Liver (tissue), 3 donors: Measurements from ENCODE around the gene ERP27.

Experiments
- EGR1 ChIP-seq, 2 donors: IDR thresholded peaks; 2 replicates each; pipeline ENCODE4 v1.6.1; 2016 to 2018; ENCODE audit warnings: antibody characterized with exemption in 2 of 2, low read depth in 2 of 2
- FOXA1 ChIP-seq: IDR thresholded peaks from 2 replicates; pipeline ENCODE4 v1.6.1; 2016; ENCODE audit warnings: antibody characterized with exemption
- GABPA ChIP-seq, 2 donors: IDR thresholded peaks in 1 of 2; conservative IDR thresholded peaks in 1 of 2; 2 replicates each; pipeline ENCODE4 v1.6.1; 2016; ENCODE audit warnings: antibody characterized with exemption in 2 of 2, mild to moderate bottlenecking in 1 of 2, moderate library complexity in 1 of 2
- JUND ChIP-seq, 2 donors: IDR thresholded peaks; 2 replicates each; pipeline ENCODE4 v1.6.1; 2016; ENCODE audit warnings: antibody characterized with exemption in 2 of 2
- MAX ChIP-seq: IDR thresholded peaks from 2 replicates; pipeline ENCODE4 v1.6.1; 2016; ENCODE audit warnings: antibody characterized with exemption
- RAD21 ChIP-seq, 2 donors: IDR thresholded peaks; 2 replicates each; pipeline ENCODE4 v1.6.1; 2016; ENCODE audit warnings: antibody characterized with exemption in 2 of 2, mild to moderate bottlenecking in 2 of 2
- REST ChIP-seq: IDR thresholded peaks from 2 replicates; pipeline ENCODE4 v1.6.1; 2016; ENCODE audit warnings: antibody characterized with exemption, mild to moderate bottlenecking
- RXRA ChIP-seq, 2 donors: IDR thresholded peaks; 2 replicates each; pipeline ENCODE4 v1.6.1; 2017 to 2018; ENCODE audit warnings: antibody characterized with exemption in 2 of 2, mild to moderate bottlenecking in 1 of 2
- SP1 ChIP-seq: IDR thresholded peaks from 2 replicates; pipeline ENCODE4 v1.6.1; 2018; ENCODE audit warnings: antibody characterized with exemption, mild to moderate bottlenecking
- TAF1 ChIP-seq: conservative IDR thresholded peaks from 2 replicates; pipeline ENCODE4 v1.6.1; 2016; ENCODE audit warnings: antibody characterized with exemption, mild to moderate bottlenecking
- YY1 ChIP-seq: IDR thresholded peaks from 2 replicates; pipeline ENCODE4 v1.6.1; 2016; ENCODE audit warnings: antibody characterized with exemption, mild to moderate bottlenecking
- ZBTB33 ChIP-seq: IDR thresholded peaks from 2 replicates; pipeline ENCODE4 v1.6.1; 2016; ENCODE audit warnings: antibody characterized with exemption
- TF ChIP-seq, protein P1 (sequence below): fragments of 150-350 bp; IDR thresholded peaks from 2 replicates; pipeline ENCODE4 v1.5.1; 2017; ENCODE audit warnings: improper control_type of control experiment, low read depth, low read length; ENCODE audit not compliant: missing input control
- TF ChIP-seq, protein P2 (sequence below): IDR thresholded peaks from 2 replicates; pipeline ENCODE4 v1.6.1; 2016; ENCODE audit warnings: antibody characterized with exemption
- donor health status: healthy.
- donor health status: healthy.

DNA sequence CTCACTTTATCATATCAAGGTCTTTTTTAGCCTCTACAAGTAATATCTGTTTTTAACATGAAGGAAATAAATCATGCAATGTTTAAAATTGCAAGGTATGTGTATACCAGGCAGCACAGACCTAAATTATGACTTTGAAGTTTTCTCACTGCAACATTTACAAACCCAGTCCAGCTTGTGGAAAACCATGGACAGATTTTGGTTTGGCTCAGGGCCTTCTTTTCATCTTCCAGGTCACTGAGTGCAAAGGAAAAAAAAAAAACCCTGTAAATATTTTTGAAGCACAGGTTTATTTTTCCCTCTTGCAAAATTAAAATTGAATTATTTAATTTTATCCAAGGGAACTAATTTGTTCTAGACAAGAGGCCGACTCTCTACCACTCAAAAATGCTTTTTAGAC lies 66.5 kb downstream of the ERP27 start:
- TF ChIP-seq EGR1 (IDR thresholded peaks at IDR 0.05; ENCODE audit: low read depth in 2 of 2) (no peak), REST (no peak), TAF1 (no peak), ZBTB33 (no peak), JUND (IDR thresholded peaks at IDR 0.05) (no peak), YY1 (no peak), SP1 (no peak), RAD21 (IDR thresholded peaks at IDR 0.05) (no peak), GABPA (IDR thresholded peaks at IDR 0.05 in 1 of 2, conservative IDR thresholded peaks at IDR 0.05 in 1 of 2) (no peak), MAX (no peak), RXRA (IDR thresholded peaks at IDR 0.05) (no peak), FOXA1 (no peak)
- TF ChIP-seq, protein P1, sequence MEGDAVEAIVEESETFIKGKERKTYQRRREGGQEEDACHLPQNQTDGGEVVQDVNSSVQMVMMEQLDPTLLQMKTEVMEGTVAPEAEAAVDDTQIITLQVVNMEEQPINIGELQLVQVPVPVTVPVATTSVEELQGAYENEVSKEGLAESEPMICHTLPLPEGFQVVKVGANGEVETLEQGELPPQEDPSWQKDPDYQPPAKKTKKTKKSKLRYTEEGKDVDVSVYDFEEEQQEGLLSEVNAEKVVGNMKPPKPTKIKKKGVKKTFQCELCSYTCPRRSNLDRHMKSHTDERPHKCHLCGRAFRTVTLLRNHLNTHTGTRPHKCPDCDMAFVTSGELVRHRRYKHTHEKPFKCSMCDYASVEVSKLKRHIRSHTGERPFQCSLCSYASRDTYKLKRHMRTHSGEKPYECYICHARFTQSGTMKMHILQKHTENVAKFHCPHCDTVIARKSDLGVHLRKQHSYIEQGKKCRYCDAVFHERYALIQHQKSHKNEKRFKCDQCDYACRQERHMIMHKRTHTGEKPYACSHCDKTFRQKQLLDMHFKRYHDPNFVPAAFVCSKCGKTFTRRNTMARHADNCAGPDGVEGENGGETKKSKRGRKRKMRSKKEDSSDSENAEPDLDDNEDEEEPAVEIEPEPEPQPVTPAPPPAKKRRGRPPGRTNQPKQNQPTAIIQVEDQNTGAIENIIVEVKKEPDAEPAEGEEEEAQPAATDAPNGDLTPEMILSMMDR: no peak
- TF ChIP-seq, protein P2, sequence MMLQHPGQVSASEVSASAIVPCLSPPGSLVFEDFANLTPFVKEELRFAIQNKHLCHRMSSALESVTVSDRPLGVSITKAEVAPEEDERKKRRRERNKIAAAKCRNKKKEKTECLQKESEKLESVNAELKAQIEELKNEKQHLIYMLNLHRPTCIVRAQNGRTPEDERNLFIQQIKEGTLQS: no peak
